ENCODE measurements around the gene PLBD2.

- TF ChIP-seq CTCF (IDR thresholded peaks at IDR 0.05) (no peak), EZH2 (IDR thresholded peaks at IDR 0.05) (no peak), EZH2phosphoT487 (IDR thresholded peaks at IDR 0.05) (no peak)
Observed at GRCh38 chr12:113320401-113320800, 38.0 kb upstream of the PLBD2 start.

All from neural progenitor cell (in vitro differentiated cells).